ENCODE measurements around the gene CNTD1. TPM values are rescaled to one million over a fixed set of nuclear protein-coding genes. Genes with fewer than 3 reads are reported as not detected.
A peak's percentile ranks its signal among the peaks of the same experiment; 100 is the strongest.

CNTD1 gene
- total RNA-seq, 4 donors from 2014 or later, result 0.20 to 0.93 (median 0.78) TPM; not detected in 1

DNA sequence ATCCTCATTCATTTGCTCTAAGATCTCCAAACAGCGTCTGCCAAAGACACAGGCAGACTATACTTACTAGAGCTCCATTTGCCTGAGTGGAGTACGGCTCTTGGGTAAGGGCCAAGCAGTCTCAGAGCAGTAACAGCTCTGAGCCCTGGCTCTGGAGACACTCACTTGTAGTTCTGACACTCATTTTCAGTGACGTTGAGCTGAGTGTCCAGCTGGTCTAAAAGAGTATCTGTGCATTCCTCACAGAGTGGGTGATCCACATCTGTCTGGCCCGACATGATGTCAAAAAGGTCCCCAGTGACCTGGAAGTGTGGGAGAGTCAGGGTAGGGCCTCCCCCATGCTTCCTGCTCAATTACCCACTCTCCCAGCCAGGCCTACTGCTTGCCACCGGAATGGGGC lies 19.7 kb downstream of the CNTD1 start:
- H3K9me3 ChIP-seq, result no peaks in the 10 kb centered on the region
- no peak for ATAC-seq
- H3K36me3 ChIP-seq, result peaks cover 0 to 92% of the 10 kb centered on the region in 2 donors

GRCh38 chr17:42819939-42820535 lies 21.4 kb downstream of the CNTD1 start:
- ATAC-seq, result no peak
- Histone ChIP-seq H3K27ac (no peak overlapping the region), H3K9me3 (no peaks in the 10 kb centered on the region), H3K4me1 (peaks cover 6 to 36% (median 17%) of the 10 kb centered on the region in 3 donors), H3K36me3 (peaks cover 0 to 75% of the 10 kb centered on the region in 2 donors), H3K4me3 (no peak overlapping the region), H3K27me3 (no peaks in the 10 kb centered on the region)
- TF ChIP-seq POLR2A (IDR thresholded peaks at IDR 0.05), result no peak
- TF ChIP-seq, protein P1, sequence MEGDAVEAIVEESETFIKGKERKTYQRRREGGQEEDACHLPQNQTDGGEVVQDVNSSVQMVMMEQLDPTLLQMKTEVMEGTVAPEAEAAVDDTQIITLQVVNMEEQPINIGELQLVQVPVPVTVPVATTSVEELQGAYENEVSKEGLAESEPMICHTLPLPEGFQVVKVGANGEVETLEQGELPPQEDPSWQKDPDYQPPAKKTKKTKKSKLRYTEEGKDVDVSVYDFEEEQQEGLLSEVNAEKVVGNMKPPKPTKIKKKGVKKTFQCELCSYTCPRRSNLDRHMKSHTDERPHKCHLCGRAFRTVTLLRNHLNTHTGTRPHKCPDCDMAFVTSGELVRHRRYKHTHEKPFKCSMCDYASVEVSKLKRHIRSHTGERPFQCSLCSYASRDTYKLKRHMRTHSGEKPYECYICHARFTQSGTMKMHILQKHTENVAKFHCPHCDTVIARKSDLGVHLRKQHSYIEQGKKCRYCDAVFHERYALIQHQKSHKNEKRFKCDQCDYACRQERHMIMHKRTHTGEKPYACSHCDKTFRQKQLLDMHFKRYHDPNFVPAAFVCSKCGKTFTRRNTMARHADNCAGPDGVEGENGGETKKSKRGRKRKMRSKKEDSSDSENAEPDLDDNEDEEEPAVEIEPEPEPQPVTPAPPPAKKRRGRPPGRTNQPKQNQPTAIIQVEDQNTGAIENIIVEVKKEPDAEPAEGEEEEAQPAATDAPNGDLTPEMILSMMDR (IDR thresholded peaks at IDR 0.05), result peak in 3 of 4 experiments; percentile 26 to 55 (median 44)
- WGBS, 2 donors (ENCODE audit: low coverage in 1 of 2), result 0 to 18% methylated on average over 1 to 2 of the region's 2 CpGs

More for the DNA sequence above, 19.7 kb downstream of the CNTD1 start:
- Histone ChIP-seq H3K27me3 (no peaks in the 10 kb centered on the region), H3K4me1 (peaks cover 9 to 40% (median 23%) of the 10 kb centered on the region in 3 donors), H3K27ac (no peak overlapping the region), H3K4me3 (no peak overlapping the region)
- TF ChIP-seq, protein P1 (IDR thresholded peaks at IDR 0.05), result no peak
- TF ChIP-seq EP300 (IDR thresholded peaks at IDR 0.05), result no peak
- TF ChIP-seq POLR2AphosphoS5 (IDR thresholded peaks at IDR 0.05), result no peak
- no peak for TF ChIP-seq POLR2A (IDR thresholded peaks at IDR 0.05)
- 35 to 67% methylated on average over 2 to 3 of the region's 5 CpGs for WGBS, 2 donors (ENCODE audit: low coverage in 1 of 2)

GRCh38 chr17:42821176-42821575 lies 22.5 kb downstream of the CNTD1 start:
- WGBS, 2 donors (ENCODE audit: low coverage in 1 of 2), result 80 to 85% methylated on average over 5 to 6 of the region's 7 CpGs
- Histone ChIP-seq H3K4me3 (no peak overlapping the region), H3K4me1 (peaks cover 0 to 28% (median 13%) of the 10 kb centered on the region in 3 donors), H3K9me3 (no peaks in the 10 kb centered on the region), H3K27me3 (no peaks in the 10 kb centered on the region), H3K36me3 (peaks cover 0 to 64% of the 10 kb centered on the region in 2 donors), H3K27ac (no peak overlapping the region)
- ATAC-seq, result no peak
- no peak for TF ChIP-seq POLR2A (IDR thresholded peaks at IDR 0.05)
- no peak for TF ChIP-seq POLR2AphosphoS5 (IDR thresholded peaks at IDR 0.05)
- no peak for TF ChIP-seq EP300 (IDR thresholded peaks at IDR 0.05)
- TF ChIP-seq, protein P1 (IDR thresholded peaks at IDR 0.05), result no peak

DNA sequence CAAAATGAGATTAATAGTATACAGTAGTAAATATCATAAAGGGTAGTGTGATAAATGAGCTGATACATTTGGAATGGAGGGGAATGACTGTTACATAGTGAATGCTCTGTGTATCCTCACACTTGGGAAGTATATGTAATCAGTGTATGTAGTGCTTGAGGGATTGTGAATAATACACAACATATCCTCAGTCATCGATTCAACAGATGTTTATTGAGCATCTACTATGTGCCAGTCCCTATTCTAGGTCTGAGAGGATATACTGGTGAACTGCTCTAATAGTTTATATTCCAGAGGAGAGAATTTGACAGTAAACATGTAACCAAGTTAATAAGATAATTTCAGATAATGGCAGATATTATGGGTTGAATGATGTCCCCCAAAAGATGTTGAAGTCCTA lies 28.8 kb downstream of the CNTD1 start:
- Histone ChIP-seq H3K4me3 (no peak overlapping the region), H3K27ac (no peak overlapping the region), H3K36me3 (peaks cover 0 to under 1% of the 10 kb centered on the region in 2 donors), H3K27me3 (no peaks in the 10 kb centered on the region), H3K4me1 (peaks cover 0 to 23% (median 14%) of the 10 kb centered on the region in 3 donors), H3K9me3 (no peaks in the 10 kb centered on the region)
- no peak for ATAC-seq
- 76 to 100% methylated on average over 1 of the region's 1 CpG for WGBS, 2 donors (ENCODE audit: low coverage in 1 of 2)
- TF ChIP-seq EP300 (IDR thresholded peaks at IDR 0.05) (no peak), POLR2AphosphoS5 (IDR thresholded peaks at IDR 0.05) (no peak), POLR2A (IDR thresholded peaks at IDR 0.05) (no peak)
- TF ChIP-seq, protein P1 (IDR thresholded peaks at IDR 0.05), result no peak

- TF ChIP-seq POLR2AphosphoS5 (IDR thresholded peaks at IDR 0.05) (no peak), POLR2A (IDR thresholded peaks at IDR 0.05) (no peak), EP300 (IDR thresholded peaks at IDR 0.05) (no peak)
- TF ChIP-seq, protein P1 (IDR thresholded peaks at IDR 0.05), result no peak
- Histone ChIP-seq H3K27ac (no peak overlapping the region), H3K4me1 (peaks cover 0 to 27% (median 12%) of the 10 kb centered on the region in 3 donors), H3K4me3 (no peak overlapping the region), H3K9me3 (no peaks in the 10 kb centered on the region), H3K27me3 (no peaks in the 10 kb centered on the region), H3K36me3 (peaks cover 0 to 13% of the 10 kb centered on the region in 2 donors)
- ATAC-seq, result no peak
Observed at GRCh38 chr17:42830971-42831370, 32.3 kb downstream of the CNTD1 start.
